ENCODE results near the gene SPATA13.
"Not testable (repeated sequence)": the region's sequence is repeated elsewhere in the genome, so short reads cannot be mapped to it uniquely, and the experiment has no call there.

Gene SPATA13

GRCh38 chr13:24118576-24118975, 41.9 kb upstream of the SPATA13 start:
- no peaks in the 10 kb centered on the region for H3K9me3 ChIP-seq (ENCODE audit: insufficient read depth, low read length)
- TF ChIP-seq EZH2phosphoT487 (IDR thresholded peaks at IDR 0.05; ENCODE audit: low read depth): no peak
- TF ChIP-seq, protein P1, sequence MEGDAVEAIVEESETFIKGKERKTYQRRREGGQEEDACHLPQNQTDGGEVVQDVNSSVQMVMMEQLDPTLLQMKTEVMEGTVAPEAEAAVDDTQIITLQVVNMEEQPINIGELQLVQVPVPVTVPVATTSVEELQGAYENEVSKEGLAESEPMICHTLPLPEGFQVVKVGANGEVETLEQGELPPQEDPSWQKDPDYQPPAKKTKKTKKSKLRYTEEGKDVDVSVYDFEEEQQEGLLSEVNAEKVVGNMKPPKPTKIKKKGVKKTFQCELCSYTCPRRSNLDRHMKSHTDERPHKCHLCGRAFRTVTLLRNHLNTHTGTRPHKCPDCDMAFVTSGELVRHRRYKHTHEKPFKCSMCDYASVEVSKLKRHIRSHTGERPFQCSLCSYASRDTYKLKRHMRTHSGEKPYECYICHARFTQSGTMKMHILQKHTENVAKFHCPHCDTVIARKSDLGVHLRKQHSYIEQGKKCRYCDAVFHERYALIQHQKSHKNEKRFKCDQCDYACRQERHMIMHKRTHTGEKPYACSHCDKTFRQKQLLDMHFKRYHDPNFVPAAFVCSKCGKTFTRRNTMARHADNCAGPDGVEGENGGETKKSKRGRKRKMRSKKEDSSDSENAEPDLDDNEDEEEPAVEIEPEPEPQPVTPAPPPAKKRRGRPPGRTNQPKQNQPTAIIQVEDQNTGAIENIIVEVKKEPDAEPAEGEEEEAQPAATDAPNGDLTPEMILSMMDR (IDR thresholded peaks at IDR 0.05; ENCODE audit: low read depth, low read length): no peak
- no peak overlapping the region for H3K4me2 ChIP-seq (ENCODE audit: low read length)

DNA sequence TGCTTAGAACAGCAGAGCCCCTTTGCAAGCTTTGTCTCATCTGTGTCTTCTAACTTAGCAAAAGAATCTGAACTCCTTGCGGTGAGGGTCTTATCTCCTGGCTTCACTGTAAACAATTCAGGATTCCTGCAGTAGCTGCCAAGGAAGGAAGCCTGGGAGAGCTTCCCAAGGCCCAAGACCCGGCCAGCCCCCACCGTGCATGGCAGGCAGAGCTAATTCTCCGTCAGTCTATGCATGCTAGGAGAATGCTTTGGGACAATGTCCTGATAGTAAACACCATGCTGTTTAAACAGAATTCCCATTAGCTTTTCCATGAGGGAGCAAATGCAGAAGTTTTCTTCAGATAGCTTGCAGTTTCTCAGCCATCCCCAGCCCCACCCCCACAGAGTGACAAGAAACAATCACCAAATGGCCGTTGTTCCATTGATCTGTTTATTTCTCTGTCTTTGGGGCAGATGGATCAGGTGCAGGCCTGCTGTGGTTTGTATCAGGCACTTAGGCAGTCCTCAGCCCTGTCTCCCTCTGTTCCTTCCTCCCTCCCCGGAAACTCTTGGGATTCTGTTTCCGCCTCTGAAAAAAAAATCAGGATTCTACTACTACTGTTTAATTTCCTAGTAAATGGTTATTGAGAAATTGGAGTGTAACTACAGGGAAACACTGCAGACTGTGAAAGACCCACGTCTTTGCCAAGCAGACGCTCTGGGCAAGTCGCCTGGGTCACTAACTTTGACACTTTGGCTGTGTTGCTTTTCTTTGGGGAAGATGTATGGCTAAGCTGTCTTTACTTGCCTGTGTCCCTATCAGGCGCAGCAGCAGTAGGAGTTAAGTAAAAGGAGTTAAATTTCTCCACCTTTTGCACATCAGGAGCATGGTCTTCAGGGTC, 40.7 kb upstream of the SPATA13 start:
- H3K36me3 ChIP-seq (replicated peaks; ENCODE audit: low read depth, low read length): no peaks in the 10 kb centered on the region
- H3K9me3 ChIP-seq (ENCODE audit: insufficient read depth, low read length): no peaks in the 10 kb centered on the region
- no peak overlapping the region for H3K27ac ChIP-seq (ENCODE audit: low read length)

More at GRCh38 chr13:24118576-24118975, 41.9 kb upstream of the SPATA13 start:
- no peaks in the 10 kb centered on the region for H4K20me1 ChIP-seq (ENCODE audit: insufficient read depth, low read length)
- no peak overlapping the region for H3K9ac ChIP-seq (ENCODE audit: low read length)
- H3K27me3 ChIP-seq (ENCODE audit: low read depth, low read length): peaks cover 32% of the 10 kb centered on the region
- no peak overlapping the region for H3K4me3 ChIP-seq (ENCODE audit: low read length)
- no peak overlapping the region for H2AFZ ChIP-seq (ENCODE audit: low read depth, low read length)
- no peaks in the 10 kb centered on the region for H3K79me2 ChIP-seq (ENCODE audit: low read length)
- H3K4me1 ChIP-seq (ENCODE audit: low read length): peaks cover 10% of the 10 kb centered on the region
- no peaks in the 10 kb centered on the region for H3K36me3 ChIP-seq (replicated peaks; ENCODE audit: low read depth, low read length)
- no peak overlapping the region for H3K27ac ChIP-seq (ENCODE audit: low read length)

DNA sequence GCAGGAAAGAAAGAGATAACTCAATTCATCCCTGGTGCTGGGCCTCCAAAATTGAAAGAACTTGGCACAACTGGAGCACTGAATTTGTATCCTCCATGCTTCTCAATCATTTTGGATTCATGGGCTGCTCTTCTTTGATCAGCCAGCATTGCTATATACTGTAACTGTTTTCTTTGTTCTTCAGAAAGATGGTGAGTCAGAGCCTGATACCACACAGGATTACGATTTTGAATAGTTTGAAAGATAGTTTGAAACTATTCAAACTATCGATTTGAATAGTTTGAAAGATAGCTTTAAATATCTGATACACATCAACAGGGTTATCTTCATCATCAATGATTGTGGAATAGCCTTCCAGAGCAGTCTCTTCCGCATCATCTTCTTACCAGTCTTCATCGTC, 38.5 kb upstream of the SPATA13 start:
- H3K36me3 ChIP-seq (replicated peaks; ENCODE audit: low read depth, low read length); H3K27ac ChIP-seq (ENCODE audit: low read length); H2AFZ ChIP-seq (ENCODE audit: low read depth, low read length); H3K4me3 ChIP-seq (ENCODE audit: low read length); H3K79me2 ChIP-seq (ENCODE audit: low read length); H4K20me1 ChIP-seq (ENCODE audit: insufficient read depth, low read length); H3K9ac ChIP-seq (ENCODE audit: low read length); H3K4me2 ChIP-seq (ENCODE audit: low read length); H3K9me3 ChIP-seq (ENCODE audit: insufficient read depth, low read length): not testable (repeated sequence)
- H3K27me3 ChIP-seq (ENCODE audit: low read depth, low read length): peaks cover 36% of the 10 kb centered on the region
- peaks cover 31% of the 10 kb centered on the region for H3K4me1 ChIP-seq (ENCODE audit: low read length)

More for the DNA sequence above, 40.7 kb upstream of the SPATA13 start:
- Histone ChIP-seq H3K79me2 (ENCODE audit: low read length) (no peaks in the 10 kb centered on the region), H3K9ac (ENCODE audit: low read length) (no peak overlapping the region), H4K20me1 (ENCODE audit: insufficient read depth, low read length) (no peaks in the 10 kb centered on the region; the same call in 1 of the 2 replicates), H3K4me3 (ENCODE audit: low read length) (no peak overlapping the region), H2AFZ (ENCODE audit: low read depth, low read length) (no peak overlapping the region), H3K4me1 (ENCODE audit: low read length) (peaks cover 22% of the 10 kb centered on the region), H3K4me2 (ENCODE audit: low read length) (no peak overlapping the region), H3K27me3 (ENCODE audit: low read depth, low read length) (peaks cover 28% of the 10 kb centered on the region)
- TF ChIP-seq EZH2phosphoT487 (IDR thresholded peaks at IDR 0.05; ENCODE audit: low read depth): no peak
- TF ChIP-seq, protein P1 (IDR thresholded peaks at IDR 0.05; ENCODE audit: low read depth, low read length): no peak

DNA sequence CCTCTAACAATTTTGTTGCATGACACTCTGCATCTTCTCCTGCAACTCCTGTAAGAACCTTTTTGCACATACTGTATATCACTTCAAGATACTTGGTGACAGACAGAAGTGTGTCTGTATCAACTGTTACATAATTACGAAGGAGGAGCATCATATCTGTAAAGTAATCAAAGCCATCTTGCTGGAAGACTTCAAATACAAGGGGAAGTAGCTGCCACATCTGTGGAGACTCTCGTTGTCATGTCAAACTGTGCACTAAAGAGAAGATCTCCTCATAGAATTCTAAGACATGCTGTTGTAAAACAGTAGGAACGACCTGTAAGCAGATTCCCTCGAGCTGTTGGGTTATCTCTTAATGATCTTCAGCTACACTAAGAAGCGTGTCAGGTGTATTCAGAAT, 38.0 kb upstream of the SPATA13 start:
- Histone ChIP-seq H3K27me3 (ENCODE audit: low read depth, low read length) (peaks cover 36% of the 10 kb centered on the region), H3K36me3 (replicated peaks; ENCODE audit: low read depth, low read length) (no peaks in the 10 kb centered on the region), H3K9ac (ENCODE audit: low read length) (no peak overlapping the region), H3K4me3 (ENCODE audit: low read length) (no peak overlapping the region), H3K9me3 (ENCODE audit: insufficient read depth, low read length) (no peaks in the 10 kb centered on the region), H3K79me2 (ENCODE audit: low read length) (no peaks in the 10 kb centered on the region), H2AFZ (ENCODE audit: low read depth, low read length) (no peak overlapping the region), H3K4me1 (ENCODE audit: low read length) (peaks cover 36% of the 10 kb centered on the region), H3K27ac (ENCODE audit: low read length) (no peak overlapping the region), H3K4me2 (ENCODE audit: low read length) (no peak overlapping the region), H4K20me1 (ENCODE audit: insufficient read depth, low read length) (no peaks in the 10 kb centered on the region; the same call in 1 of the 2 replicates)
- TF ChIP-seq EZH2phosphoT487 (IDR thresholded peaks at IDR 0.05; ENCODE audit: low read depth): no peak
- TF ChIP-seq, protein P1 (IDR thresholded peaks at IDR 0.05; ENCODE audit: low read depth, low read length): no peak

All from OCI-LY3 (cell line).